Neural progenitor cell (in vitro differentiated cells): Measurements from ENCODE around the gene SPATC1L. TPM values are rescaled to one million over a fixed set of nuclear protein-coding genes. Genes with fewer than 3 reads are reported as not detected.

Source experiments
- DNase-seq: peaks from one replicate; pipeline ENCODE4 v3.0.0-alpha.2; 2016; ENCODE audit warnings: low spot score
- H2AFZ ChIP-seq: fragments of 200-600 bp; sonication (generic); replicated peaks from 2 replicates; pipeline ENCODE4 v1.6.1; 2016; ENCODE audit warnings: antibody characterized with exemption
- H3F3A ChIP-seq: fragments of 200-600 bp; sonication (generic); 2 replicates; pipeline ENCODE4 v1.6.1; 2016; ENCODE audit warnings: antibody characterized with exemption, low read depth
- H3K27ac ChIP-seq: fragments of 200-600 bp; sonication (generic); 2 replicates; pipeline ENCODE4 v1.5.1; 2016; ENCODE audit warnings: mild to moderate bottlenecking
- H3K27me3 ChIP-seq: fragments of 200-600 bp; sonication (generic); 2 replicates; pipeline ENCODE4 v1.6.1; 2016; ENCODE audit warnings: mild to moderate bottlenecking, moderate library complexity
- H3K36me3 ChIP-seq: fragments of 200-600 bp; sonication (generic); 2 replicates; pipeline ENCODE4 v1.5.1; 2016
- H3K4me1 ChIP-seq: fragments of 200-600 bp; sonication (generic); 2 replicates; pipeline ENCODE4 v1.6.1; 2016; ENCODE audit warnings: mixed run types
- H3K4me2 ChIP-seq: fragments of 200-600 bp; sonication (generic); 2 replicates; pipeline ENCODE4 v1.6.1; 2016
- H3K4me3 ChIP-seq: fragments of 200-600 bp; sonication (generic); 2 replicates; pipeline ENCODE4 v1.5.1; 2016
- H3K79me2 ChIP-seq: fragments of 200-600 bp; sonication (generic); 2 replicates; pipeline ENCODE4 v1.6.1; 2016; ENCODE audit warnings: low read depth
- H3K9ac ChIP-seq: fragments of 200-600 bp; sonication (generic); 2 replicates; pipeline ENCODE4 v1.6.1; 2016
- H3K9me3 ChIP-seq: fragments of 200-600 bp; sonication (generic); 2 replicates; pipeline ENCODE4 v1.5.1; 2016; ENCODE audit warnings: low read depth
- H4K20me1 ChIP-seq: fragments of 200-600 bp; sonication (generic); 2 replicates; pipeline ENCODE4 v1.6.1; 2016; ENCODE audit warnings: low read depth
- H3K27ac Mint-ChIP-seq: 3 replicates; pipeline ENCODE4 v1.8.0; 2021; ENCODE audit warnings: mixed read lengths
- H3K27me3 Mint-ChIP-seq: 2 replicates; pipeline ENCODE4 v1.8.0; 2022; ENCODE audit warnings: low read depth, mild to moderate bottlenecking, inconsistent platforms, moderate library complexity, mixed read lengths; ENCODE audit not compliant: insufficient read depth
- H3K36me3 Mint-ChIP-seq: 3 replicates; pipeline ENCODE4 v1.8.0; 2021; ENCODE audit warnings: mixed read lengths
- H3K4me1 Mint-ChIP-seq: 3 replicates; pipeline ENCODE4 v1.8.0; 2021; ENCODE audit warnings: mixed read lengths
- H3K4me3 Mint-ChIP-seq: 3 replicates; pipeline ENCODE4 v1.8.0; 2021; ENCODE audit warnings: mild to moderate bottlenecking, moderate library complexity, mixed read lengths
- H3K9me3 Mint-ChIP-seq: 3 replicates; pipeline ENCODE4 v1.8.0; 2020; ENCODE audit warnings: mixed read lengths
- EZH2 ChIP-seq: fragments of 200-600 bp; sonication (generic); IDR thresholded peaks from 2 replicates; pipeline ENCODE4 v1.6.1; 2017; ENCODE audit warnings: antibody characterized with exemption, mild to moderate bottlenecking, moderate library complexity
- EZH2phosphoT487 ChIP-seq: fragments of 200-600 bp; sonication (generic); IDR thresholded peaks from 2 replicates; pipeline ENCODE4 v1.6.1; 2017; ENCODE audit warnings: antibody characterized with exemption
- total RNA-seq: library from RNA; depleted of rRNA; stranded (reverse); fragments of >200 nt; gene quantifications from 2 replicates; pipeline ENCODE4 v1.2.3, GENCODE V29; 2015; ENCODE audit warnings: low replicate concordance
- TF ChIP-seq, protein P1 (sequence below): fragments of 200-600 bp; sonication (generic); IDR thresholded peaks from 2 replicates; pipeline ENCODE4 v1.5.1; 2017; ENCODE audit warnings: antibody characterized with exemption, mild to moderate bottlenecking

SPATC1L gene
- total RNA-seq, 1 donor from 2014 or later, result 5.1 TPM

DNA sequence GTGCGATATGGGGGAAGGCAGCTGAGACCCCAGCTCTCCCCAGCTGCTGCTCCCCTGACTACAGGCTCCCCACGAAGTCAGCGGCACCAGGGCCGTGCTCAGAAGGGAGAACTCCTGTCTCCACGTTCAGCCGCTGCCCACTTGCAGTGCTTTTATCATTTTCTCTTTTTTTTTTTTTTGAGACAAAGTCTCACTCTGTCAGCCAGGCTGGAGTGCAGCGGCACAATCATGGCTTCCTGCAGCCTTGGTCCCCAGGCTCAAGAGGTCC lies 27.9 kb downstream of the SPATC1L start:
- Mint-ChIP-seq H3K4me3 (no peak overlapping the region), H3K4me1 (peaks cover 14% of the 10 kb centered on the region), H3K27ac (peak overlapping the region; percentile 50), H3K27me3 (peaks cover 6% of the 10 kb centered on the region), H3K9me3 (no peaks in the 10 kb centered on the region), H3K36me3 (no peaks in the 10 kb centered on the region)
- H4K20me1 ChIP-seq, result no peaks in the 10 kb centered on the region
- H3K79me2 ChIP-seq, result no peaks in the 10 kb centered on the region
- H3K4me3 ChIP-seq, result no peak overlapping the region
- H3F3A ChIP-seq, result peaks cover 7% of the 10 kb centered on the region
- TF ChIP-seq EZH2 (no peak), EZH2phosphoT487 (no peak)
- TF ChIP-seq, protein P1, sequence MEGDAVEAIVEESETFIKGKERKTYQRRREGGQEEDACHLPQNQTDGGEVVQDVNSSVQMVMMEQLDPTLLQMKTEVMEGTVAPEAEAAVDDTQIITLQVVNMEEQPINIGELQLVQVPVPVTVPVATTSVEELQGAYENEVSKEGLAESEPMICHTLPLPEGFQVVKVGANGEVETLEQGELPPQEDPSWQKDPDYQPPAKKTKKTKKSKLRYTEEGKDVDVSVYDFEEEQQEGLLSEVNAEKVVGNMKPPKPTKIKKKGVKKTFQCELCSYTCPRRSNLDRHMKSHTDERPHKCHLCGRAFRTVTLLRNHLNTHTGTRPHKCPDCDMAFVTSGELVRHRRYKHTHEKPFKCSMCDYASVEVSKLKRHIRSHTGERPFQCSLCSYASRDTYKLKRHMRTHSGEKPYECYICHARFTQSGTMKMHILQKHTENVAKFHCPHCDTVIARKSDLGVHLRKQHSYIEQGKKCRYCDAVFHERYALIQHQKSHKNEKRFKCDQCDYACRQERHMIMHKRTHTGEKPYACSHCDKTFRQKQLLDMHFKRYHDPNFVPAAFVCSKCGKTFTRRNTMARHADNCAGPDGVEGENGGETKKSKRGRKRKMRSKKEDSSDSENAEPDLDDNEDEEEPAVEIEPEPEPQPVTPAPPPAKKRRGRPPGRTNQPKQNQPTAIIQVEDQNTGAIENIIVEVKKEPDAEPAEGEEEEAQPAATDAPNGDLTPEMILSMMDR, result no peak
- no peak overlapping the region for H3K4me2 ChIP-seq
- no peak overlapping the region for H2AFZ ChIP-seq
- DNase-seq, result no peak
- H3K27ac ChIP-seq, result no peak overlapping the region
- peaks cover 6% of the 10 kb centered on the region for H3K4me1 ChIP-seq
- no peaks in the 10 kb centered on the region for H3K36me3 ChIP-seq
- no peaks in the 10 kb centered on the region for H3K27me3 ChIP-seq
- H3K9me3 ChIP-seq, result no peaks in the 10 kb centered on the region
- no peak overlapping the region for H3K9ac ChIP-seq

GRCh38 chr21:46155514-46156377 lies 28.5 kb downstream of the SPATC1L start, which contains the start of gene FTCD:
FTCD (minus strand) TSS chr21:46155579; CDS start chr21:46155523, 56 bp downstream.
- peak within 1 kb of the TSS; percentile 87 for H3K27ac Mint-ChIP-seq
- no peak for DNase-seq

DNA sequence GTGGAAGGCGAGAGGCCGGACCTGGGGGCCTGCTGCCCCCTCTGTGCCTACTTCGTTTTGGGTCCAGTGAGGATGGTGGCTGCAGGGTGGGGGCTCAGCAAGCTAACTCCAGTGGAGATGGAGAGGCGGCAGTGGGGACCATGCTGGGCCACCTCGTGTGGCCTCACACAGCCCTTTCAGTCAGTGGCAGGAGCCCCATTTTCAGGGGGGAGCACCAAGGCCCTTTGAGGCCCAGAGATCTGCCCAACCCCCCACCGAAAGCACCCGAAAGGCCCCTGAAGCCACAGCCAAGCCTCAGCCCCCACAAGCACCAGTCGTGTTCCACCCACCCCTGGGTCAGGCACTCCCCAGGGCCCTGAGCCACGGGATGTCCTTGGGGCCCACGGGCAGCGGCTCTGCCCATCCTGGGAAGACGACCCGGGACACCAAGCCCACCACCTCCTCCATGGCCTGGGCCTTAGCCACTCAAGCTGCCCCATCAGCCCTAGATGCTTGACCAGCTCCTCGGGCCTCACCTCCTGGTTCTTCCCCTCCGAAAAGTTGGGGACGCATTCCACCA lies 29.2 kb downstream of the SPATC1L start:
- no peak overlapping the region for H3K4me2 ChIP-seq
- Mint-ChIP-seq H3K27ac (no peak overlapping the region), H3K4me3 (no peak overlapping the region), H3K36me3 (no peaks in the 10 kb centered on the region), H3K27me3 (peaks cover 6% of the 10 kb centered on the region), H3K4me1 (peaks cover 14% of the 10 kb centered on the region), H3K9me3 (no peaks in the 10 kb centered on the region)
- no peaks in the 10 kb centered on the region for H4K20me1 ChIP-seq
- H3K4me1 ChIP-seq, result peaks cover 10% of the 10 kb centered on the region
- no peaks in the 10 kb centered on the region for H3K9me3 ChIP-seq
- no peaks in the 10 kb centered on the region for H3K36me3 ChIP-seq
- H3K4me3 ChIP-seq, result no peak overlapping the region
- no peak for DNase-seq
- peaks cover 4% of the 10 kb centered on the region for H3F3A ChIP-seq
- no peaks in the 10 kb centered on the region for H3K79me2 ChIP-seq
- TF ChIP-seq EZH2, result no peak
- no peak for TF ChIP-seq EZH2phosphoT487
- TF ChIP-seq, protein P1, result no peak
- no peak overlapping the region for H3K9ac ChIP-seq
- no peaks in the 10 kb centered on the region for H3K27me3 ChIP-seq
- no peak overlapping the region for H2AFZ ChIP-seq
- H3K27ac ChIP-seq, result no peak overlapping the region

More at GRCh38 chr21:46155514-46156377, 28.5 kb downstream of the SPATC1L start, which contains the start of gene FTCD:
- TF ChIP-seq, protein P1, result no peak
- TF ChIP-seq EZH2phosphoT487, result no peak
- no peak for TF ChIP-seq EZH2
- Histone ChIP-seq H3K36me3 (no peaks in the 10 kb centered on the region), H3K4me1 (peaks cover 10% of the 10 kb centered on the region), H2AFZ (no peak within 1 kb of the TSS), H3K27me3 (no peaks in the 10 kb centered on the region), H3K79me2 (no peaks in the 10 kb centered on the region), H3K4me2 (no peak within 1 kb of the TSS), H3K27ac (no peak within 1 kb of the TSS), H3K9ac (no peak within 1 kb of the TSS), H4K20me1 (no peaks in the 10 kb centered on the region), H3K9me3 (no peaks in the 10 kb centered on the region), H3K4me3 (no peak within 1 kb of the TSS), H3F3A (peaks cover 4% of the 10 kb centered on the region)
- H3K4me1 Mint-ChIP-seq, result peaks cover 14% of the 10 kb centered on the region
- no peaks in the 10 kb centered on the region for H3K36me3 Mint-ChIP-seq
- H3K4me3 Mint-ChIP-seq, result no peak within 1 kb of the TSS
- H3K27me3 Mint-ChIP-seq, result peaks cover 6% of the 10 kb centered on the region
- H3K9me3 Mint-ChIP-seq, result no peaks in the 10 kb centered on the region
